ENCODE measurements around the gene PTPA. TPM values are rescaled to one million over a fixed set of nuclear protein-coding genes. Genes with fewer than 3 reads are reported as not detected.
A peak's percentile ranks its signal among the peaks of the same experiment; 100 is the strongest.

The PTPA gene
- total and polyA plus RNA-seq, 9 of the 15 experiments (the other 6 are each of a cell fraction or from before 2014, with no cell fraction given): 1.7 to 121 (median 72.6) TPM

- Histone ChIP-seq H3K9me3 (replicated peaks; ENCODE audit: control insufficient read depth, insufficient read depth, low read depth, low read length) (no peaks in the 10 kb centered on the region), H3K36me3 (ENCODE audit: control insufficient read depth, insufficient read depth, low read length) (peaks cover 63% of the 10 kb centered on the region; the same call in 2 of the 3 replicates), H3K27ac (ENCODE audit: extremely low read depth, low read depth, low read length) (peak overlapping the region; percentile 93), H3K4me1 (replicated peaks in 1 of 2; ENCODE audit: control insufficient read depth in 2 of 2, insufficient read depth in 2 of 2, low read length in 2 of 2) (peaks cover 30 to 51% of the 10 kb centered on the region in 2 experiments), H3K9me1 (ENCODE audit: control insufficient read depth, insufficient read depth, low read length) (no peaks in the 10 kb centered on the region), H3K4me3 (peak overlapping the region; percentile 27), H3K9ac (ENCODE audit: insufficient read depth in 1 of 2, low read depth in 2 of 2, low read length in 2 of 2) (peak overlapping the region; percentile 83 to 97), H2AFZ (ENCODE audit: low read depth, low read length) (peak overlapping the region; percentile 85), H3K4me2 (ENCODE audit: insufficient read depth, low read length) (peak overlapping the region; percentile 71), H3K79me2 (ENCODE audit: control insufficient read depth, insufficient read depth, low read length) (peaks cover 17% of the 10 kb centered on the region), H4K20me1 (replicated peaks; ENCODE audit: control insufficient read depth, insufficient read depth, low read length) (no peaks in the 10 kb centered on the region), H3K27me3 (ENCODE audit: control insufficient read depth in 2 of 2, insufficient read depth in 2 of 2, low read length in 2 of 2) (no peaks in the 10 kb centered on the region)
- peak; percentile 57 to 75 (median 68) for DNase-seq (ENCODE audit: extremely low read depth in 1 of 4, low spot score in 3 of 4)
- ATAC-seq: peak; percentile 49
- 55% methylated on average over 5 of the region's 8 CpGs for WGBS (ENCODE audit: insufficient coverage, low coverage, missing lambda C conversion rate)
- ChIA-PET POLR2A (interaction anchor here (0.7 to 2.5 kb wide), 8 partner anchors 9 to 607 kb away, joined by 3 to 18 read pairs (median 4); partner anchors contain the start of gene NTMT1), CTCF (ENCODE audit: low intra/inter-chr PET ratio) (interaction anchor here (1.5 to 4.5 kb wide), 2 partner anchors 34 to 470 kb away, joined by 6 to 53 read pairs; no protein-coding TSS in a partner anchor)
- intact Hi-C loops (cut with micrococcal nuclease) (loop anchor here (2.0 kb wide), 1 partner anchor 34 kb away; no protein-coding TSS in a partner anchor), in situ Hi-C loops (cut with MboI) (no loop called here)
- no peak for FAIRE-seq
- BruUV-seq (replicated peaks): TSS peak; percentile 77
- TF ChIP-seq ATF1 (CRISPR knock-in tag; IDR thresholded peaks at IDR 0.05) (no peak), ATF1 (tag; IDR thresholded peaks at IDR 0.05) (0 out of 2 replicates have a peak, but pooled peaks have one; percentile 0), OTX1 (CRISPR knock-in tag; IDR thresholded peaks at IDR 0.05) (no peak), L3MBTL2 (IDR thresholded peaks at IDR 0.05) (peak; percentile 17; the same call in 1 of the 2 replicates), PHF8 (IDR thresholded peaks at IDR 0.05; ENCODE audit: borderline replicate concordance, low read length) (peak; percentile 46; the same call in 1 of the 2 replicates), ZNF589 (CRISPR knock-in tag; IDR thresholded peaks at IDR 0.05; ENCODE audit: low read depth) (peak; percentile 38; the same call in 1 of the 2 replicates), NR2C2 (CRISPR knock-in tag; IDR thresholded peaks at IDR 0.05) (no peak), NR2C2 (tag; IDR thresholded peaks at IDR 0.05) (peak; percentile 1; the same call in 1 of the 2 replicates), ELF2 (CRISPR knock-in tag; IDR thresholded peaks at IDR 0.05) (0 out of 2 replicates have a peak, but pooled peaks have one; percentile 35), RBBP5 (IDR thresholded peaks at IDR 0.05; ENCODE audit: borderline replicate concordance, insufficient read depth, low read length, poor library complexity, severe bottlenecking) (peak; percentile 6), ERF (CRISPR knock-in tag; IDR thresholded peaks at IDR 0.05) (0 out of 2 replicates have a peak, but pooled peaks have one; percentile 12), HNRNPH1 (optimal IDR thresholded peaks at IDR 0.05; ENCODE audit: low read depth, low read length) (no peak), EGR1 (conservative IDR thresholded peaks at IDR 0.05) (no peak), ZNF316 (IDR thresholded peaks at IDR 0.05) (no peak), ZNF584 (CRISPR knock-in tag; IDR thresholded peaks at IDR 0.05; ENCODE audit: low read depth) (0 out of 2 replicates have a peak, but pooled peaks have one; percentile 0), POLR2A (conservative IDR thresholded peaks at IDR 0.05) (no peak; the same call in 1 of the 2 replicates), E2F3 (CRISPR knock-in tag; IDR thresholded peaks at IDR 0.05) (no peak), SRF (CRISPR knock-in tag; IDR thresholded peaks at IDR 0.05) (no peak), FOXM1 (IDR thresholded peaks at IDR 0.05; ENCODE audit: low read depth) (no peak), FOXM1 (CRISPR knock-in tag; IDR thresholded peaks at IDR 0.05; ENCODE audit: low read depth) (0 out of 2 replicates have a peak, but pooled peaks have one; percentile 37), ZEB2 (IDR thresholded peaks at IDR 0.05) (no peak), CREB3 (tag; conservative IDR thresholded peaks at IDR 0.05; ENCODE audit: low read depth) (0 out of 2 replicates have a peak, but pooled peaks have one; percentile 5), POLR2G (IDR thresholded peaks at IDR 0.05; ENCODE audit: low read depth, low read length) (peak; percentile 67), SIN3B (IDR thresholded peaks at IDR 0.05; ENCODE audit: low read depth) (no peak)
Measured at GRCh38 chr9:129140397-129141065, 29.3 kb downstream of the PTPA start.
